HG03025 (cell line): ENCODE results near the gene SLC4A5.

Experiments
- ATAC-seq: cut with Tn5 transposase; IDR thresholded peaks from one replicate; pipeline ENCODE4 v1.9.1; 2021; ENCODE audit warnings: mild to moderate bottlenecking, moderate library complexity; ENCODE audit not compliant: unreplicated experiment, low FRiP score

SLC4A5 gene

GRCh38 chr2:74343316-74343715 lies at the start of gene SLC4A5:
Gene SLC4A5, minus strand, starts transcription at chr2:74343416. Its CDS starts 28,393 bp downstream, at chr2:74315023.
- ATAC-seq = no peak

- no peak for ATAC-seq
Measured at GRCh38 chr2:74392449-74392743, 49.2 kb upstream of the SLC4A5 start.

GRCh38 chr2:74391580-74392448 lies 48.6 kb upstream of the SLC4A5 start:
- ATAC-seq = peak; percentile 60

GRCh38 chr2:74391209-74391579 lies 48.0 kb upstream of the SLC4A5 start:
- no peak for ATAC-seq

- ATAC-seq = no peak
Measured at GRCh38 chr2:74390606-74391005, 47.4 kb upstream of the SLC4A5 start.

GRCh38 chr2:74387346-74387745 lies 44.1 kb upstream of the SLC4A5 start:
- no peak for ATAC-seq

GRCh38 chr2:74385396-74385795 lies 42.2 kb upstream of the SLC4A5 start:
- no peak for ATAC-seq

- ATAC-seq = no peak
Measured at GRCh38 chr2:74384051-74384450, 40.8 kb upstream of the SLC4A5 start.

- ATAC-seq = no peak
Measured at GRCh38 chr2:74383254-74383653, 40.0 kb upstream of the SLC4A5 start.

- ATAC-seq = no peak
Measured at GRCh38 chr2:74381751-74382150, 38.5 kb upstream of the SLC4A5 start.

GRCh38 chr2:74379851-74380789 lies 36.9 kb upstream of the SLC4A5 start, which contains the start of gene DCTN1:
Gene DCTN1, minus strand, starts transcription at chr2:74380311. Its CDS starts 274 bp downstream, at chr2:74380037.
- ATAC-seq = no peak

GRCh38 chr2:74378007-74378406 lies 34.8 kb upstream of the SLC4A5 start:
- no peak for ATAC-seq

GRCh38 chr2:74375838-74376237 lies 32.6 kb upstream of the SLC4A5 start:
- no peak for ATAC-seq

GRCh38 chr2:74374509-74375205 lies 31.4 kb upstream of the SLC4A5 start:
- ATAC-seq = no peak

GRCh38 chr2:74373985-74374384 lies 30.8 kb upstream of the SLC4A5 start:
- ATAC-seq = no peak

GRCh38 chr2:74373221-74373676 lies 30.0 kb upstream of the SLC4A5 start:
- ATAC-seq = no peak

GRCh38 chr2:74372674-74373073 lies 29.5 kb upstream of the SLC4A5 start:
- no peak for ATAC-seq

GRCh38 chr2:74371421-74371820 lies 28.2 kb upstream of the SLC4A5 start:
- ATAC-seq = no peak

GRCh38 chr2:74369976-74370375 lies 26.8 kb upstream of the SLC4A5 start:
- no peak for ATAC-seq

- no peak for ATAC-seq
Measured at GRCh38 chr2:74368499-74368898, 25.3 kb upstream of the SLC4A5 start.

GRCh38 chr2:74367789-74368188 lies 24.6 kb upstream of the SLC4A5 start:
- ATAC-seq = no peak
